Muscle of back (tissue), 11 donors: ENCODE data around the gene ADORA2B. TPM values are rescaled to one million over a fixed set of nuclear protein-coding genes. Genes with fewer than 3 reads are reported as not detected.

Source experiments
- DNase-seq, 3 donors: peaks; one replicate each; pipeline versions ENCODE4 v3.0.0 to v3.0.0-alpha.2; 2013
- polyA plus RNA-seq, 10 donors: library from polyadenylated mRNA; unstranded; fragments of 120-200 nt; gene quantifications; one replicate each; pipeline ENCODE4 v1.2.1, GENCODE V29; 2013; ENCODE audit not compliant: insufficient read length in 10 of 10

ADORA2B gene
- polyA plus RNA-seq, 10 donors: 2.1 to 6.9 (median 3.7) TPM

GRCh38 chr17:15981208-15981607 is 36.3 kb downstream of the ADORA2B start:
- DNase-seq: no peak

DNA sequence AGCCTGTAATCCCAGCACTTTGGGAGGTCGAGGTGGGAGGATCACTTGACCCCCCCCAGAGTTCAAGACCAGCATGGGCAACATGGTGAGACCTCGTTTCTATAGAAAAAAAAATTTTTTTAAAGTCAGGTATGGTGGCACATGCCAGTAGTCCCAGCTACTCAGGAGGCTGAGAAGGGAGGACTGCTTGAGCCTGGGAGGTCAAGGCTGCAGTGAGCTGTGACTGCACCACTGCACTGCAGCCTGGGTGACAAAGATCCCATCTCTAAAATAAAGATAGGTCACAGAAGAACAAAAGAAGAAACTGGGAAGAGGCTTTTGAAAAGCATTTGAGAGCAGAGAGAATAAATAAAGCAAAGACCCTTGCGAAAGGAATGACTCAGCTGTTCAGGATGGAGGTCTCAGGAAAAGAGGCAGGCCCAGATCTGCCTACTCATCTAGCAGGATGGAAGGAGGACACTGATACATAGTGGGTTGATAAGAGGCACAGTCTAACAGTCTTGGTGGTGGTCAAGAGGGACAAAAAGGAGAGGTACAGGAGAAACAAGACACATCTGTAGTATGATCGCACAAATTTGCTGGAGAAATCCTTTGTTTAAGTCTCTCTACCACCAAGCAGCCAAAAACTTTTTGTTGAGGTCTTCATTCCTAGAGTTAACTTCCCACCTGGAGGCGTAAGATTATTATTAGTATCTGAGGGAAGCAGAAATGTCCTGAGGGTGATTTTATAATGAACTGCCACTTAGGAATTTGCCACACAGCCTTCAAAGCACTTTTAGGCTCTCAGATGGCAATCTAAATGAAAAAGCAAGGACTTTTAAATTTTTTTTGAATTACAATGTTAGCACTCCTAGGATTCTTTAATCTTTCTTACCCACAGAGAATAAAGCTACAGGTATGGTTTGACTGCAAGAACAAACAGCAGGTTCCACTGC is 37.0 kb downstream of the ADORA2B start:
- peak in 1 of 3 donors; percentile 12 for DNase-seq

- no peak for DNase-seq
Measured at GRCh38 chr17:15996322-15996721, 51.4 kb downstream of the ADORA2B start.

- DNase-seq: no peak
Measured at GRCh38 chr17:15998031-15998562, 53.2 kb downstream of the ADORA2B start.

GRCh38 chr17:15999141-15999973 is 54.4 kb downstream of the ADORA2B start, which contains the start of the genes TTC19 and ZSWIM7:
Gene TTC19 (plus strand): TSS chr17:15999824. CDS start chr17:15999849, 25 bp downstream.
Gene ZSWIM7 (minus strand): TSS chr17:15999704. CDS start chr17:15999594, 110 bp downstream.
- peak; percentile 94 to 99 (median 97) for DNase-seq

DNA sequence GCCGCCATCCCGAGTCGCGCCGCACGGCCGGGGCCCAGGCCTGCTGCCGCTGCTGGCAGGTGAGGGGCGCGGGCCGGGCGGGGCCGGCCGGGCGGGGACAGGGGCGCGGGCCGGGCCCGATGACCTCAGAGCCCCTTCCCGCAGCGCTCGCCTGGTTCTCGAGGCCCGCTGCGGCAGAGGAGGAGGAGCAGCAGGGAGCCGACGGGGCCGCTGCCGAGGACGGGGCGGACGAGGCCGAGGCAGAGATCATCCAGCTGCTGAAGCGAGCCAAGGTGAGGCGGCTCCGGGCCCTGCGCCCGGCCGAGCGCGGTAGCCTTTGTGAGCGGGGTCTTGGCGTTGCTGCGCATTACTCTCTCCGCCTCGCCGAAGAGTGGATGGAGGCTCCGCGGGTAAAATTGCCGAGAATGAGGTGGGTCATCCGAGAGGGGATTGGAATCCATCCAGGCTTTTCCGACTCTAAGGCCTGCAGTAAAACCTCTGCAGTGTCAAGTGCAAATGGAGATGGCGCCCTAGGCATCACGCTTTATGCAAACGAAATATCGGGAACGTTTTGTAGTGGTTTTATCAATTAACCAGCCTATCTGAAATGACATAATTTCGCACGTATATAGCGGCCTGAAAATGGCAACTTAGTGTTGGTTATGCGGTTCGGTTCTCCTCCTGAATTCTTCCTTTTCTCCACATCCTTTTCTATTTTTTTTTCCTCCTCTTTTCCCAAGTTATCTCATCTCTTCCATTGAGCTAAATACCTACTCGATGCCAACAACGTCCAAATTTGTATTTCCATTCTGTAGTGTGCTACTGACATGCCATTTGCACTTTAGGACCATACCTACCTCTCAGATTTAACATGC is 55.3 kb downstream of the ADORA2B start:
- peak; percentile 11 to 82 (median 66) for DNase-seq

GRCh38 chr17:16001226-16001897 is 56.4 kb downstream of the ADORA2B start:
- no peak for DNase-seq

DNA sequence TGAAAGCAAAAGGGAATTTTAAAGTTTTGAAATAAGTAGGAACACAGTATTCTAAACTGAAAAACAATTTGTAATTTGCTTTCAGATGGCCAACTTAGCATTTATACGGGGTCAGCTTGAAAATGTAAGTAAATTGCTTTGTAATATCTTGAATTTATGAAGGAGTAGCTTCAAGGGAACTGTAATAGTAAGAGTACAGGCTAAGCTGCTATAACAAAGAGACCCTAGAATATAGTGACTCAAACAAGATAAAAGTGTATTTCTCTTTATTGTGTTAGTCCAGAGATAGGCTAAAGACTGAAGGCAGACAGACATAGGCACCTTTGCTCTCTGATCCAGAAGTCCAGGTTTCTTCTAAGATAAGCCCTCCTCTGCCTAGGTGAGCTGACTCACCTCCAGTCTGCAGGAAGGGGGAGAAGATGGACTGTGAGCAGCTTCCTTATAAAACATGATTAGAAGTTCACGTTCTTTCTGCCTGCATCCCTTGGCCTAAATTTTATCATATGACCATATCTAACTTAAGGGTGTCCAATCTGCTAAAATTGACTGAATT is 57.9 kb downstream of the ADORA2B start:
- no peak for DNase-seq

DNA sequence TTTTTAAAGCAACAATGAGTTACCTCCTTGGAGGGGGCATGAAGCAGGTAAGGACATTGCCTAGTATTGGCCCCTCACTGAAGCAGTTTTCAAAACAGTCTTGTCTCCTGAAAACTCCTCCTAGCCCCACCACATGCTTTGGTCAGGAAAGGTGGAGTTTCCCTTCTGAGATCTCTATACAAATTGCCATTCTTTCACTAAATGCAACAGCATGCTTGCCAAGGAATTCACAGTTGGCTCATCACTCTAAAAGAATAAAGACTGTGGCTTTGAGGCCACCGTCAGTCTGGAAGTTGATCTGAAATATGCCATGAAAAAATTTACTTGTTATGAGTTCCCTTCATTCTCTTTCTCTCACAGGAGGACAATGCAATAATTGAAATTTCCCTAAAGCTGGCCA is 58.9 kb downstream of the ADORA2B start:
- DNase-seq: no peak

DNA sequence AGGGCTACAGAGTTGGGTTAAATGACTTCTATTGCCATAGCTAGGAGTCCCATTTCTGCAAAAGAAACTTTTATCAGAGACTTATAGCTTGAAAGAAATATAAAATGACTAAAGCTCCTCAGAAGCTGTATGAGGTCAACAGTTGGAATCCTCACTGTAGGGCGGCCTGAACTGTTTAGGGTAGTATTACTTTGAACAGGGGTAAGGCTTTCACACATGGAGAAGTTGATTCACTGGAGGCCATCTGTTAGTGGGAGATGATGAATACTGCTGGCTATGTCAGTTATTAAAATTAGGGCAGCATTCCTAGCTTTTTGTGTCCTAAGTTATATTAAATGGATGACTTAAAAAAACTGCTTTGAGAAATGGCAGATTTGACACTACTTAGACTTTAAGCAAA is 60.7 kb downstream of the ADORA2B start:
- DNase-seq: no peak

GRCh38 chr17:16007439-16007838 is 62.5 kb downstream of the ADORA2B start:
- no peak for DNase-seq

DNA sequence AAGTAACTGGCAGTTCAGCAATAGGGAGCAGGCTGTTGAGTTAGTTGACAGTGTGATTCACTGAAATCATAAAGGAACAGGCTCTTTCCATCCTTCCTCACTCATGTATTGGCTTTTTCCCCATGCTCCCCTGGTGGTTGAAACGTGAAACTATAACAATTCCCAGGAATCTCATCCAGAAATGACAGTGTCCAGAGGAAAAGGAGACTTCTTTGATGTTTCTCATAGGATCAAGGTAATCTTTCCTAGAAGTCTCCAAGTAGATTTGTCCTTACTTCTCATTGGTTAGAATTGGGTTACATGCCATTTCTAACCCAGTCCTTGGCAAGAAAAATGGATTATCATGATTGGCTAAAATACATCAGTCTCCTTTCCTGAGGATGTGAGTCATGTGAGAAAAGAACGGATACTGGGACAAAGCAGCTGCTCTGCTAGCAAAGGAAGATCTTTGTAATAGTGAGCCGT is 69.0 kb downstream of the ADORA2B start:
- peak in 2 of 3 donors; percentile 13 to 38 for DNase-seq

DNA sequence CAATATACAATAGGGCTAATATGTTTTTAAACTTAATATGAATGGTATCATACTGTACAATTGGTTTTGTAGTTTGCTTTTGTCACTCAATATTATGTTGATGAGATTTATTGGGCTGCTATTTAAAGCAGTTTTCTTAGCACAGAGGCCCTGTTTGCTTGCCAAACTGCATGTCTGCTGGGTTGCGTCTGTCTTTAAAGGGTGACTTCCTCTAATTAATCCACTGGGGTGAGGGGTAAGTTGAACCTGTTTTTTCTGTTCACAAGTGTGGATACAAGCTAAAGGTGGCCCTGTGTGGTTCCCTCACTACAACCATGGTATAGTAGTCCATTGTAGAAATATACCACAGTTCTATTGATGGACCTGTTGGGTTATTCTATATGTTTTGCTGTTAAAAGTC is 74.4 kb downstream of the ADORA2B start:
- DNase-seq: no peak

DNA sequence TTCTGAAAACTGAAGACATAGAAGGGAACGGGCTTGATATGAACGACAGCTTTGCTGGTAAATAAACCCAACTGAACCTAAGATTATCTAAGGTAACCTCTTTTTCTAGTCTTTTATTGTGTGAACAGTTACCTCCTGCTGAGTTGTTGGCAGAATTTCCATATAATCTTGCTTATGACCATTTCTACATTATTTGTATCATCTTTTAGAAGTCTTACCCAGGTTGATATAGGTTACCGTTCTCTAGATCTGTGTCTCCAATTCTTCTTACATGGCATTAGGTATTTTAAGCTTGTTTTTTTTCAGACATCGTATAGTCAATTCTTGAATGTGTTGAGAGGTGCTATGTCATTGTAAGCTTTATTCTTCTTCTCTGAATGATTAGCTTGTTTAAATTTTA is 79.0 kb downstream of the ADORA2B start:
- DNase-seq: no peak

- no peak for DNase-seq
Measured at GRCh38 chr17:16025202-16025601, 80.3 kb downstream of the ADORA2B start.

Other genes starting within 250 kb of the ADORA2B start
- gene ZNF286A, start 245.4 kb upstream of the ADORA2B start, polyA plus RNA-seq: 10 to 100 TPM; 19.3 to 27.9 (median 24.7) TPM
- gene TBC1D26, start 212.8 kb upstream of the ADORA2B start, polyA plus RNA-seq: under 1 TPM; 0.12 to 0.73 (median 0.44) TPM
- gene ZSWIM7, start 54.6 kb downstream of the ADORA2B start, polyA plus RNA-seq: 10 to 100 TPM; 28.6 to 47.8 (median 37.2) TPM
- gene TTC19, start 54.7 kb downstream of the ADORA2B start, polyA plus RNA-seq: 10 to 100 TPM; 17.4 to 30.7 (median 25.5) TPM